NT2/D1 (cell line): ENCODE data around the gene ZEB2.

Source experiments
- DNase-seq: peaks from one replicate; pipeline ENCODE4 v3.0.0-alpha.2; 2011; ENCODE audit warnings: low read depth, low spot score
- H3K27me3 ChIP-seq: 2 replicates; pipeline ENCODE4 v1.6.0; 2011; ENCODE audit warnings: mild to moderate bottlenecking; ENCODE audit not compliant: insufficient read length, insufficient read depth
- H3K36me3 ChIP-seq: 2 replicates; pipeline ENCODE4 v1.6.1; 2011; ENCODE audit warnings: mild to moderate bottlenecking, low read length, mixed read lengths; ENCODE audit not compliant: insufficient read depth, insufficient read length
- H3K4me1 ChIP-seq: 2 replicates; pipeline ENCODE4 v1.5.1; 2011; ENCODE audit not compliant: insufficient read depth, insufficient read length
- H3K4me3 ChIP-seq: 2 replicates; pipeline ENCODE4 v1.5.1; 2011; ENCODE audit warnings: low read depth; ENCODE audit not compliant: insufficient read length
- H3K9ac ChIP-seq: 2 replicates; pipeline ENCODE4 v1.6.0; 2011; ENCODE audit warnings: low read depth; ENCODE audit not compliant: insufficient read length
- H3K9me3 ChIP-seq: 2 replicates; pipeline ENCODE4 v1.5.1; 2011; ENCODE audit warnings: mild to moderate bottlenecking, low read length; ENCODE audit not compliant: insufficient read depth
- SUZ12 ChIP-seq: IDR thresholded peaks from 2 replicates; pipeline ENCODE4 v1.6.1; 2011; ENCODE audit not compliant: insufficient read length, insufficient read depth; ENCODE audit errors: extremely low read depth
- YY1 ChIP-seq: IDR thresholded peaks from 2 replicates; pipeline ENCODE4 v1.6.1; 2011; ENCODE audit not compliant: insufficient read length, insufficient read depth
- ZNF274 ChIP-seq: IDR thresholded peaks from 2 replicates; pipeline ENCODE4 v1.6.1; 2011; ENCODE audit warnings: mild to moderate bottlenecking, low read depth, low read length

ZEB2 gene

GRCh38 chr2:144451443-144451842 lies 68.5 kb downstream of the ZEB2 start:
- no peaks in the 10 kb centered on the region for H3K27me3 ChIP-seq
- no peak for DNase-seq
- H3K4me3 ChIP-seq, result no peak overlapping the region
- no peak overlapping the region for H3K9ac ChIP-seq
- no peak for TF ChIP-seq SUZ12
- no peak for TF ChIP-seq YY1
- TF ChIP-seq ZNF274, result no peak
- H3K4me1 ChIP-seq, result peaks cover 5% of the 10 kb centered on the region
- no peaks in the 10 kb centered on the region for H3K9me3 ChIP-seq
- peaks cover 5% of the 10 kb centered on the region for H3K36me3 ChIP-seq

- Histone ChIP-seq H3K4me3 (no peak overlapping the region), H3K9ac (no peak overlapping the region), H3K4me1 (peaks cover 5% of the 10 kb centered on the region), H3K36me3 (peaks cover 5% of the 10 kb centered on the region), H3K9me3 (no peaks in the 10 kb centered on the region), H3K27me3 (no peaks in the 10 kb centered on the region)
- TF ChIP-seq SUZ12 (no peak), ZNF274 (no peak), YY1 (no peak)
- no peak for DNase-seq
These were observed 70.9 kb downstream of the ZEB2 start for GRCh38 chr2:144449028-144449406.

- peaks cover 5% of the 10 kb centered on the region for H3K4me1 ChIP-seq
- H3K9ac ChIP-seq, result no peak overlapping the region
- no peaks in the 10 kb centered on the region for H3K27me3 ChIP-seq
- no peaks in the 10 kb centered on the region for H3K9me3 ChIP-seq
- no peak overlapping the region for H3K4me3 ChIP-seq
- no peak for DNase-seq
- H3K36me3 ChIP-seq, result peaks cover 5% of the 10 kb centered on the region
- TF ChIP-seq YY1 (no peak), SUZ12 (no peak), ZNF274 (no peak)
These were observed 71.4 kb downstream of the ZEB2 start for GRCh38 chr2:144448389-144449027.

GRCh38 chr2:144447535-144447934 lies 72.4 kb downstream of the ZEB2 start:
- peaks cover 4% of the 10 kb centered on the region for H3K4me1 ChIP-seq
- no peak for DNase-seq

GRCh38 chr2:144446136-144446535 lies 73.8 kb downstream of the ZEB2 start:
- TF ChIP-seq YY1, result no peak
- no peak for TF ChIP-seq SUZ12
- TF ChIP-seq ZNF274, result no peak
- no peak for DNase-seq
- Histone ChIP-seq H3K4me3 (no peak overlapping the region), H3K9me3 (no peaks in the 10 kb centered on the region), H3K9ac (no peak overlapping the region), H3K4me1 (peaks cover 4% of the 10 kb centered on the region), H3K27me3 (no peaks in the 10 kb centered on the region), H3K36me3 (peaks cover 5% of the 10 kb centered on the region)

More at GRCh38 chr2:144447535-144447934, 72.4 kb downstream of the ZEB2 start:
- Histone ChIP-seq H3K9me3 (no peaks in the 10 kb centered on the region), H3K27me3 (no peaks in the 10 kb centered on the region), H3K4me3 (no peak overlapping the region), H3K9ac (no peak overlapping the region), H3K36me3 (peaks cover 5% of the 10 kb centered on the region)
- no peak for TF ChIP-seq SUZ12
- TF ChIP-seq ZNF274, result no peak
- TF ChIP-seq YY1, result no peak

GRCh38 chr2:144445196-144445595 lies 74.7 kb downstream of the ZEB2 start:
- TF ChIP-seq SUZ12, result no peak
- no peak for TF ChIP-seq ZNF274
- no peak for TF ChIP-seq YY1
- no peaks in the 10 kb centered on the region for H3K27me3 ChIP-seq

GRCh38 chr2:144443837-144444817 lies 75.8 kb downstream of the ZEB2 start:
- no peak overlapping the region for H3K4me3 ChIP-seq
- peaks cover 5% of the 10 kb centered on the region for H3K36me3 ChIP-seq
- no peak overlapping the region for H3K9ac ChIP-seq
- H3K27me3 ChIP-seq, result no peaks in the 10 kb centered on the region
- DNase-seq, result no peak
- peaks cover 7% of the 10 kb centered on the region for H3K4me1 ChIP-seq
- TF ChIP-seq ZNF274, result no peak
- TF ChIP-seq YY1, result no peak
- no peak for TF ChIP-seq SUZ12
- no peaks in the 10 kb centered on the region for H3K9me3 ChIP-seq

More at GRCh38 chr2:144445196-144445595, 74.7 kb downstream of the ZEB2 start:
- Histone ChIP-seq H3K9ac (no peak overlapping the region), H3K36me3 (peaks cover 5% of the 10 kb centered on the region), H3K4me1 (peaks cover 7% of the 10 kb centered on the region), H3K4me3 (no peak overlapping the region), H3K9me3 (no peaks in the 10 kb centered on the region)
- DNase-seq, result no peak
